Pancreas (tissue), 10 donors: ENCODE measurements around the gene KMT2D. TPM values are rescaled to one million over a fixed set of nuclear protein-coding genes. Genes with fewer than 3 reads are reported as not detected.

Experiments used
- ATAC-seq, 4 donors: fragments of 200-7000 bp; cut with Tn5 transposase; one replicate each; pipeline versions ENCODE4 v1.8.0 to v1.9.1; 2020; ENCODE audit warnings: mild to moderate bottlenecking in 4 of 4, moderate library complexity in 4 of 4
- DNase-seq, 6 donors: peaks; one replicate each; pipeline ENCODE4 v3.0.0-alpha.2; 2020
- FAIRE-seq: peaks from 2 replicates; lab custom pipeline; 2012; peaks lifted over from hg19 to GRCh38; lab: Jason Lieb, UNC
- H3K27ac ChIP-seq, 4 donors: fragments of 200-600 bp; sonication (generic); 1 replicate in 3 of 4; 2 replicates in 1 of 4; pipeline versions ENCODE4 v1.5.0 to v1.8.0; 2020
- H3K27me3 ChIP-seq, 4 donors: fragments of 200-600 bp; one replicate each; pipeline ENCODE4 v1.8.0; 2021
- H3K36me3 ChIP-seq, 3 donors: fragments of 200-600 bp; sonication (generic) in 1 of 3; one replicate each; pipeline versions ENCODE4 v1.5.0 to v1.8.0; 2020 to 2021
- H3K4me1 ChIP-seq, 3 donors: fragments of 200-600 bp; one replicate each; pipeline ENCODE4 v1.8.0; 2021
- H3K4me3 ChIP-seq, 4 donors: fragments of 200-600 bp; sonication (generic) in 2 of 4; one replicate each; pipeline versions ENCODE4 v1.5.0 to v1.8.0; 2020 to 2021
- H3K9me3 ChIP-seq, 4 donors: fragments of 200-600 bp; one replicate each; pipeline ENCODE4 v1.8.0; 2021
- CTCF ChIP-seq, 4 donors: fragments of 200-600 bp; sonication (generic) in 3 of 4; IDR thresholded peaks; one replicate each; pipeline versions ENCODE4 v1.5.0 to v1.8.0; 2021; ENCODE audit warnings: antibody characterized with exemption in 4 of 4
- WGBS, 2 donors: extraction: QIAGEN DNeasy Blood & Tissue Kit; methylation state at CpG; one replicate each; pipeline ENCODE4 v1.1.7; 2013; 5-methylcytosine and 5-hydroxymethylcytosine counted together
- intact Hi-C, 3 donors: fragments of 100-400 bp; cut with DNase I; formaldehyde crosslinking; loops; one replicate each; pipeline versions ENCODE4 v1.11.1 to v1.14.2; 2022
- polyA plus RNA-seq, 2 donors: library from polyadenylated mRNA; stranded (reverse); fragments of 200-250 nt; gene quantifications; one replicate each; pipeline ENCODE4 v1.2.3, GENCODE V29; 2013
- total RNA-seq, 6 donors: library from RNA; stranded (reverse); fragmentation: NEBNext Ultra II Directional in 4 of 6; extraction: Animal tissue kit (Norgen Biotek cat#: 25700) in 4 of 6; gene quantifications; one replicate each; pipeline versions ENCODE4 v1.2.1 to v1.2.4, GENCODE V29; 2021 to 2023
- donor health status: healthy with polysubstance abuse.
- donor health status: DM: no; HTN: no; CAD: no; lungs with moderate emphysema.
- donor health status: DM: no; HTN: no; CAD: no.
- donor health status: control.
- donor health status: control.
- donor health status: Bipolar disorder and iron deficiency.
- donor health status: DM: yes; HTN: yes; CAD: no.
- donor health status: DM: no; HTN: no; CAD: no.
- donor health status: DM: no; HTN: no; CAD: no.
- donor health status: DM: yes; HTN: yes; CAD: no.

KMT2D gene
- total and polyA plus RNA-seq, 8 donors = 20.0 to 79.3 (median 39.5) TPM

- ATAC-seq = no peak
- peaks cover 9 to 35% (median 29%) of the 10 kb centered on the region in 3 donors for H3K4me1 ChIP-seq
Measured at GRCh38 chr12:49058366-49059044, 2.1 kb downstream of the KMT2D start.

GRCh38 chr12:49057888-49058287 lies 2.7 kb downstream of the KMT2D start:
- DNase-seq (peak in 1 of 6 donors; percentile 46), ATAC-seq (no peak), FAIRE-seq (no peak)
- Histone ChIP-seq H3K27ac (no peak overlapping the region), H3K27me3 (no peaks in the 10 kb centered on the region), H3K4me3 (peak overlapping the region; percentile 93 to 99 (median 95)), H3K4me1 (peaks cover 9 to 35% (median 29%) of the 10 kb centered on the region in 3 donors), H3K9me3 (no peaks in the 10 kb centered on the region), H3K36me3 (peaks cover 0 to 11% (median 6%) of the 10 kb centered on the region in 3 donors)
- 0 to 4% methylated on average over 4 of the region's 4 CpGs for WGBS, 2 donors
- TF ChIP-seq CTCF (IDR thresholded peaks at IDR 0.05) = no peak
- intact Hi-C loops = no loop called here

More at GRCh38 chr12:49058366-49059044, 2.1 kb downstream of the KMT2D start:
- intact Hi-C loops = no loop called here
- TF ChIP-seq CTCF (IDR thresholded peaks at IDR 0.05) = no peak
- H3K36me3 ChIP-seq = peaks cover 0 to 5% (median 4%) of the 10 kb centered on the region in 3 donors
- WGBS, 2 donors = 2 to 4% methylated on average over 5 of the region's 5 CpGs
- H3K9me3 ChIP-seq = no peaks in the 10 kb centered on the region
- no peaks in the 10 kb centered on the region for H3K27me3 ChIP-seq
- peak overlapping the region in 2 of 4 donors; percentile 22 to 93 for H3K27ac ChIP-seq
- DNase-seq (peak in 1 of 6 donors; percentile 43), FAIRE-seq (no peak)
- peak overlapping the region; percentile 93 to 99 (median 95) for H3K4me3 ChIP-seq

- WGBS, 2 donors = 45 to 52% methylated on average over 7 of the region's 7 CpGs
- ATAC-seq = peak; percentile 25 to 54 (median 50)
- Histone ChIP-seq H3K27ac (no peak overlapping the region), H3K36me3 (peaks cover 2 to 28% (median 12%) of the 10 kb centered on the region in 3 donors), H3K27me3 (no peaks in the 10 kb centered on the region), H3K4me3 (peak overlapping the region in 1 of 4 donors; percentile 95), H3K4me1 (peaks cover 9 to 35% (median 29%) of the 10 kb centered on the region in 3 donors), H3K9me3 (no peaks in the 10 kb centered on the region)
- peak in 4 of 6 donors; percentile 21 to 61 (median 52) for DNase-seq
- TF ChIP-seq CTCF (IDR thresholded peaks at IDR 0.05) = no peak
- intact Hi-C loops = no loop called here
- no peak for FAIRE-seq
Measured at GRCh38 chr12:49055978-49056754, 4.4 kb downstream of the KMT2D start.

GRCh38 chr12:49055092-49055491 lies 5.5 kb downstream of the KMT2D start:
- intact Hi-C loops = no loop called here
- no peaks in the 10 kb centered on the region for H3K27me3 ChIP-seq
- H3K4me1 ChIP-seq = peaks cover 9 to 35% (median 29%) of the 10 kb centered on the region in 3 donors
- no peak overlapping the region for H3K4me3 ChIP-seq
- ATAC-seq = no peak
- no peak overlapping the region for H3K27ac ChIP-seq
- no peak for FAIRE-seq
- no peak for TF ChIP-seq CTCF (IDR thresholded peaks at IDR 0.05)
- WGBS, 2 donors = 18 to 27% methylated on average over 4 of the region's 4 CpGs
- no peaks in the 10 kb centered on the region for H3K9me3 ChIP-seq
- DNase-seq = peak in 1 of 6 donors; percentile 14
- peaks cover 9 to 38% (median 20%) of the 10 kb centered on the region in 3 donors for H3K36me3 ChIP-seq
